ENCODE results near the gene SSC5D.

DNA sequence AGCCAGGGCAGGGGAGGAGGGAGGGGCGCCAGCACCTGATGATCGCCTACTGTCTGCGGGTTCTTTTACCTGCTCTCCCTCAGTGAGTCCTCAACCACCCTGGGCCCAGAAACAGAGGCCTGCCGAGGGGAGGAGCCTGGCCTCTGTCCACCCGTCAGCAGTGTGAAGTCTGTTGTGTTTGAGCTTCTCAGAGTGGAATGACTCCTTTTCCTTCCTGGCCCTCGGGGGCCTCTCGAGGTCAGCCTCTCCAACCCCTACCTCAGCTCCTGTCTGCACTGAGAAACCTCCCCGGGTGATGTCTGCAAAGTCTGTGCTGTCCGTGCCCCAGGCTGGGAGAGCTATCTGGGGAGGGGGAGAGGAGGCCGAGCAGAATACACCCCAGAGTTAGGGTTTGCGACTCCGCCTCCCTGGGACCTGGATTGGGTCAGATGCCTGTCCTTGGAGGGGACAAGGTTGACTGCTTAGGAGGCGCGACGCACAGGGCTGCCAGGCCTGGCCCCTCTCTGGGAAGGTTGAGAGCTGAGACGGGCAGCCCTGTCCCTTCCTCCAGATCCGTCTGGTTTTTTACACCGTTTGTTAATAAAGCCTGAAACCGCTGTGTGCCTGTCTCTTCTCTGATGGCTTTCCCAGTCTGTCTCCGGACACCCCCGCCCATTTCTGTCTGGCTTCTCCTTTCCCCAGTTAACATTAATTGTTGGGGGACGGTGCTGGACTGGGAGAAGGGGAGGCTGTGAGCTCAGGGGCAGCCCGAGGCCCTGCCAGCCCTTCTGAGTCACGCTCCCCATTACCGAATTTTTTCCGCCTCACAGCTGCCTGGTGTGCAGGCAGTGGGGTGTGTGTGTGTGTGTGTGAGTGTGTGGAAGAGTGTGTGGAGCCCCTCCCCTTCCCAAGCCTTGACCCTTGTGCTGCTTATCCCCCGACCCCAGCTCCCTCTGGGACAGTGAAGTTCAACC lies 989 bp upstream of the SSC5D start:
- no peak for TF ChIP-seq GABPA (IDR thresholded peaks at IDR 0.05; ENCODE audit: low read depth)
- no peak for TF ChIP-seq POLR2AphosphoS5 (IDR thresholded peaks at IDR 0.05; ENCODE audit: low read length)
- no peak for TF ChIP-seq ESRRA (IDR thresholded peaks at IDR 0.05; ENCODE audit: low read length)
- TF ChIP-seq TAF1 (IDR thresholded peaks at IDR 0.05; ENCODE audit: borderline replicate concordance, low read depth, low read length) = no peak
- TF ChIP-seq, protein P1, sequence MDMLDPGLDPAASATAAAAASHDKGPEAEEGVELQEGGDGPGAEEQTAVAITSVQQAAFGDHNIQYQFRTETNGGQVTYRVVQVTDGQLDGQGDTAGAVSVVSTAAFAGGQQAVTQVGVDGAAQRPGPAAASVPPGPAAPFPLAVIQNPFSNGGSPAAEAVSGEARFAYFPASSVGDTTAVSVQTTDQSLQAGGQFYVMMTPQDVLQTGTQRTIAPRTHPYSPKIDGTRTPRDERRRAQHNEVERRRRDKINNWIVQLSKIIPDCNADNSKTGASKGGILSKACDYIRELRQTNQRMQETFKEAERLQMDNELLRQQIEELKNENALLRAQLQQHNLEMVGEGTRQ (IDR thresholded peaks at IDR 0.05; ENCODE audit: borderline replicate concordance, low read depth, low read length) = no peak
- no peak for TF ChIP-seq CHD1 (IDR thresholded peaks at IDR 0.05; ENCODE audit: low read depth, low read length)
- TF ChIP-seq POLR2A (IDR thresholded peaks at IDR 0.05; ENCODE audit: low read depth, low read length) = no peak
- TF ChIP-seq, protein P2, sequence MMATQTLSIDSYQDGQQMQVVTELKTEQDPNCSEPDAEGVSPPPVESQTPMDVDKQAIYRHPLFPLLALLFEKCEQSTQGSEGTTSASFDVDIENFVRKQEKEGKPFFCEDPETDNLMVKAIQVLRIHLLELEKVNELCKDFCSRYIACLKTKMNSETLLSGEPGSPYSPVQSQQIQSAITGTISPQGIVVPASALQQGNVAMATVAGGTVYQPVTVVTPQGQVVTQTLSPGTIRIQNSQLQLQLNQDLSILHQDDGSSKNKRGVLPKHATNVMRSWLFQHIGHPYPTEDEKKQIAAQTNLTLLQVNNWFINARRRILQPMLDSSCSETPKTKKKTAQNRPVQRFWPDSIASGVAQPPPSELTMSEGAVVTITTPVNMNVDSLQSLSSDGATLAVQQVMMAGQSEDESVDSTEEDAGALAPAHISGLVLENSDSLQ (IDR thresholded peaks at IDR 0.05) = no peak
- TF ChIP-seq, protein P3, sequence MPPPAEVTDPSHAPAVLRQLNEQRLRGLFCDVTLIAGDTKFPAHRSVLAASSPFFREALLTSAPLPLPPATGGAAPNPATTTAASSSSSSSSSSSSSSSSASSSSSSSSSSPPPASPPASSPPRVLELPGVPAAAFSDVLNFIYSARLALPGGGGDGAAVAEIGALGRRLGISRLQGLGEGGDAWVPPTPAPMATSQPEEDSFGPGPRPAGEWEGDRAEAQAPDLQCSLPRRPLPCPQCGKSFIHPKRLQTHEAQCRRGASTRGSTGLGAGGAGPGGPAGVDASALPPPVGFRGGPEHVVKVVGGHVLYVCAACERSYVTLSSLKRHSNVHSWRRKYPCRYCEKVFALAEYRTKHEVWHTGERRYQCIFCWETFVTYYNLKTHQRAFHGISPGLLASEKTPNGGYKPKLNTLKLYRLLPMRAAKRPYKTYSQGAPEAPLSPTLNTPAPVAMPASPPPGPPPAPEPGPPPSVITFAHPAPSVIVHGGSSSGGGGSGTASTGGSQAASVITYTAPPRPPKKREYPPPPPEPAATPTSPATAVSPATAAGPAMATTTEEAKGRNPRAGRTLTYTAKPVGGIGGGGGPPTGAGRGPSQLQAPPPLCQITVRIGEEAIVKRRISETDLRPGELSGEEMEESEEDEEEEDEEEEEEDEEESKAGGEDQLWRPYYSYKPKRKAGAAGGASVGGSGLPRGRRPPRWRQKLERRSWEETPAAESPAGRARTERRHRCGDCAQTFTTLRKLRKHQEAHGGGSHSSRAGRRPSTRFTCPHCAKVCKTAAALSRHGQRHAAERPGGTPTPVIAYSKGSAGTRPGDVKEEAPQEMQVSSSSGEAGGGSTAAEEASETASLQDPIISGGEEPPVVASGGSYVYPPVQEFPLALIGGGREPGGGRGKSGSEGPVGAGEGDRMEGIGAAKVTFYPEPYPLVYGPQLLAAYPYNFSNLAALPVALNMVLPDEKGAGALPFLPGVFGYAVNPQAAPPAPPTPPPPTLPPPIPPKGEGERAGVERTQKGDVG (CRISPR knock-in tag; IDR thresholded peaks at IDR 0.05) = no peak
- no peak for TF ChIP-seq SIX5 (IDR thresholded peaks at IDR 0.05; ENCODE audit: low read depth, low read length, severe bottlenecking)
- no peak for TF ChIP-seq SREBF2 (IDR thresholded peaks at IDR 0.05; ENCODE audit: low read length)

Data from GM12878 (cell line).